ENCODE data around the gene BCAR3.

The BCAR3 gene

DNA sequence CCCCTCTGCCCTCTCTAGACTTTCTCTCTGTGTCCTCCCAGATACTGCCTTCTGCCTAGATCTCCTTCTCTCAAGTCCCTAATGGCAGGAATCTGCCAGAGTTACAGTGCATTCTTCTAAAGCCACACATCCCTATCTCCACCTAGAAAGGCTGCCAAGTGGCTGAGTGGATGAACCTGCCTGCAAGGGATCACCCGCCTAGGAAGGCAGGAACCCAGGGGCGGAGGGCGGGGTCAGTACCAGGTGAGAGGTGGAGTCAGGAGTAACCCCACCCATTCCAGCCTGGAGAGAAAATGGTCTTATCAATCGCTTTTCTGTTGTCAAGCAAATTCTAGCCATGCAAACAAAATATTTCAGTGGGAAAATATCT lies 60.8 kb downstream of the BCAR3 start:
- TF ChIP-seq, protein P1, sequence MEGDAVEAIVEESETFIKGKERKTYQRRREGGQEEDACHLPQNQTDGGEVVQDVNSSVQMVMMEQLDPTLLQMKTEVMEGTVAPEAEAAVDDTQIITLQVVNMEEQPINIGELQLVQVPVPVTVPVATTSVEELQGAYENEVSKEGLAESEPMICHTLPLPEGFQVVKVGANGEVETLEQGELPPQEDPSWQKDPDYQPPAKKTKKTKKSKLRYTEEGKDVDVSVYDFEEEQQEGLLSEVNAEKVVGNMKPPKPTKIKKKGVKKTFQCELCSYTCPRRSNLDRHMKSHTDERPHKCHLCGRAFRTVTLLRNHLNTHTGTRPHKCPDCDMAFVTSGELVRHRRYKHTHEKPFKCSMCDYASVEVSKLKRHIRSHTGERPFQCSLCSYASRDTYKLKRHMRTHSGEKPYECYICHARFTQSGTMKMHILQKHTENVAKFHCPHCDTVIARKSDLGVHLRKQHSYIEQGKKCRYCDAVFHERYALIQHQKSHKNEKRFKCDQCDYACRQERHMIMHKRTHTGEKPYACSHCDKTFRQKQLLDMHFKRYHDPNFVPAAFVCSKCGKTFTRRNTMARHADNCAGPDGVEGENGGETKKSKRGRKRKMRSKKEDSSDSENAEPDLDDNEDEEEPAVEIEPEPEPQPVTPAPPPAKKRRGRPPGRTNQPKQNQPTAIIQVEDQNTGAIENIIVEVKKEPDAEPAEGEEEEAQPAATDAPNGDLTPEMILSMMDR (IDR thresholded peaks at IDR 0.05; ENCODE audit: borderline replicate concordance, control extremely low read depth, extremely low read depth, insufficient read depth, missing control alignments): no peak
- DNase-seq (ENCODE audit: low spot score): no peak
- in situ Hi-C loops (cut with MboI; ENCODE audit: low sequenced_read_pairs, unreplicated experiment): loop anchor here (10.0 kb wide), 1 partner anchor 176 kb away; the partner anchor contains the start of gene FNBP1L

DNA sequence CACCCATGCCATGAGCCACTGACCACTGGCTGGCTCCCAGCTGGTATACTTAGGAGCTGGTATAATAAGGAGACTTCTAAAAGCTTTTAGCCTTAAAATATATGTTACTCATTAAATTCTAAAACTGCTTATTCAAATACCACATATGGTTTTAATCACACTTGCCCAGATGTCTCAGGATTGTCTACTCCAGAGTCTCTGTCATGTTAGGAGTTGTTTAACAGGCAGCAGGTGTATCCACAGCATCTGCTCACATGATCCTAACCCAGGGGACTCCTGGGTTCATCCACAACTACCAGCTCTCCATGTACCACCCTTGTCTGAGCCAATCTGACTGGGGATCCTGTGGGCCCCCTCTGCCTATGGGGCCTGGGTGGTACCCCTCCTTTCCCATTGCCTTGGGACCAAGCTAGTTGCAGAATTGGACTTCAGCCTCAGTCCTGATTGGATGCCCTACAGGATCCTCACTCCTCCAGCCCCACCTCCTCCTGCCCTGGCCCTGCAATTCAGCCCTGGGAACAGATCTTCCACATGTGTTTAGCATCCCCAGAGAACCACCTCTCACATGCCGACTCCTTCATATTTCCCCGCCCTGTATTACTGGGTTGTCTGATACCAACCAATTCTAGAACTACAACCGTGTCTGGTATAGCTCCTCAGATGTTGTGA lies 61.3 kb downstream of the BCAR3 start:
- in situ Hi-C loops (cut with MboI; ENCODE audit: low sequenced_read_pairs, unreplicated experiment): loop anchor here (10.0 kb wide), 1 partner anchor 176 kb away; the partner anchor contains the start of gene FNBP1L
- TF ChIP-seq, protein P1 (IDR thresholded peaks at IDR 0.05; ENCODE audit: borderline replicate concordance, control extremely low read depth, extremely low read depth, insufficient read depth, missing control alignments): no peak
- no peak for DNase-seq (ENCODE audit: low spot score)

DNA sequence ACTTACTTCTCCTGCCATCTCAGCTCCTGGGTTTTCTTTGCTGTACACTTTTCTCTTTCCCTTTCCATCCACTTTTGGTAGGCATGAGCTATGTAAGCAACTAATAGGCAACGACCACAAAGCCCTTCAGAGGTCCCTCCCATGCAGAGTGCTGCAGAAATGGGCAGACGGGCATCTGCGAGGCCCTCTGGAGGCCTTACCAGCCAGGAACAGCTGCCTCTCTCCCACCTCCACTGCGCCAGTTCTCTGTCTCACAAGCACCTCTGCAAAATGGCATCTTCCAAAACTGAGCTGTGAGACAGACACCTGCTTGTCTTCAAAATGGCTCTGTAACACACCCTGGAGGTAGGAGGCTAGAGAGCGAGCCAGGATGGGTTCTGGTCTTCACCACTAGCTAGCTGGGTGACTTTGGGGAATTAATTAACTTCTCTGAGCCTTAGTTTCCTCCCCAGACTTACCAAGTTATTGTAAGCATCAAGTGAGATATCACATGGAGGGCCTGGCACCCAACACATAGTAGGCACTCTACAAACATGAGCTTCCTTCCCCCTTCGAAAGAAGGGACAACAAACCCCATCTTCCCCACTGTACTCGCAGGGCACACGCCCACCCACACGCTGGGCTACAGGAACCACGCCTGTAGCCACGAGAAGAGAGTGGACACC lies 62.0 kb downstream of the BCAR3 start:
- in situ Hi-C loops (cut with MboI; ENCODE audit: low sequenced_read_pairs, unreplicated experiment): loop anchor here (10.0 kb wide), 1 partner anchor 175 kb away; the partner anchor contains the start of gene FNBP1L
- DNase-seq (ENCODE audit: low spot score): no peak

DNA sequence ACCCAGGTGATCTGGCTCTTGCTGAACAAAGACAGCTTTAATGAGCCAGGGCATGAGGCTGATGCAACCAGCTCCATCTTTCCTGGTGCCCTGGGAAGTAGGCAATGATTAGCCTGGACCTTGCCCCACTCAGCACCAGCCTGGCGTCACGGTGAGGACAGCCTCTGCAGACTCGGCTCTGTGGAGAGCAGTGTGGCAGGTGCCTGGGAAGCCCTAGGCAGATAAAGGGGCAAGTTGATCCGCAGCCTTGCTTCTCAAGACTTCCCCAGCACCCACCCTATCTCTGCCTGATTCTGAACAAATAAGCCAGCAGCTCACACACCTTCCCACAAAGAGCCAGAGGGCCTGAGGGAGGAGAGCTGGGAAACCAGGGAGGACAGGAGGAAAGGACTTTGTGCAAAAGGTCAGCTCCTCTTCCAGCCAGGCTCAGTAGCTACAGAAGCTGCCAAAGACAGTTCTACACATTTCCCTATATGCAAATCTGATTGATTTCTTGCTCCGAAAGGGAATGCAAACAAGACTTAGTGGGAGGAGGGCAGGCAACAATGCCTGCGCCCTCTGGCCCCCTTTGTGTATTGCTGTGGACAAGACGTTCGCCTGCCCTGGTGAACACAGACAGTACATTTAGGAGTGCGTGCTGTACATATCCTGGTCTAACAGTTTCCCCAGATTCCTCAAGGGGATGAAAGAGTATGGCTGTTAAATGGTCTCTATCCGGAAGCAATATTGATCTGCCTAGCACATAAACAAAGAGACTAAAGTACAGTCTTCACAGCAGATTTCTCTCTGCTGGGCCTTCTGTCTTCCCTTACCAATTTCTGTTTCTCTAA lies 63.8 kb downstream of the BCAR3 start:
- TF ChIP-seq, protein P1 (IDR thresholded peaks at IDR 0.05; ENCODE audit: borderline replicate concordance, control extremely low read depth, extremely low read depth, insufficient read depth, missing control alignments): no peak
- DNase-seq (ENCODE audit: low spot score): no peak
- in situ Hi-C loops (cut with MboI; ENCODE audit: low sequenced_read_pairs, unreplicated experiment): no loop called here

More for the DNA sequence above, 62.0 kb downstream of the BCAR3 start:
- TF ChIP-seq, protein P1 (IDR thresholded peaks at IDR 0.05; ENCODE audit: borderline replicate concordance, control extremely low read depth, extremely low read depth, insufficient read depth, missing control alignments): no peak

DNA sequence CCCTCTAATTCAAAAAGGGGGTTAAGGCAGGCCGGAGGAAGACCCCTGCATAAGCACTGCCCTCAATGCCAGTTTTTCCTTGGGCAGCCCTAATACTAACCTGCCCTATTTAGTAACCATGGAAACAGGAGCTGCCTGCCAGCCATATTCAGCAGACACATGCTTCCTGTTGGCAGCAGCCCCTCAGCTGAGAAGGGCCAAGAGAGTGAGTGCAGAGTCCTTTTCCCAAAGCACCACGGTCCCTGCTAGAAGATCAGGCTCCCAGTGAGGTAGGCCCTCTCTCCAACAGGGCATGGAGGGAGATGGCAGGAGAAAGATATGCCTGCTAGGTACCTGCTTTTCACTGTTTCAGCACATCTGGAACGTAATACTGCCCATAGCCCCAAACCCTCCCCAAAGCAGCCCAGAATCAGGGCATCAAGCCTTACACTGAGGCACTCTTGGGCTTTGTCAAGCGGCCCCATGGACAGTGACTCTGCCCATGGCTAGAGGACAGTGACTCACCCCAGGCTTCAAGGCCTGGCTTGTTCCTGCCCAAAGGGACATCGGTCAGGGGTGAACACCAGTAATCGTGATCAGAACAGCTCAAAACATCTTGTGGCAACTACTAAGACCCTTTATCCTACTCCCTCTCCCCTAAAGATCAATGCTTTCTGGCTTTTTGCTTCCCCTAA lies 64.5 kb downstream of the BCAR3 start:
- in situ Hi-C loops (cut with MboI; ENCODE audit: low sequenced_read_pairs, unreplicated experiment): no loop called here
- no peak for DNase-seq (ENCODE audit: low spot score)
- TF ChIP-seq, protein P1 (IDR thresholded peaks at IDR 0.05; ENCODE audit: borderline replicate concordance, control extremely low read depth, extremely low read depth, insufficient read depth, missing control alignments): no peak

Measured in GM13976 (cell line).